LNCaP clone FGC (cell line): ENCODE data around the gene PSD4.

Source experiments
- DNase-seq: peaks from one replicate; pipeline ENCODE4 v3.0.0-alpha.2; 2011; ENCODE audit warnings: low read depth
- H3K4me3 ChIP-seq: 2 replicates; pipeline ENCODE4 v1.5.1; 2011; ENCODE audit warnings: mild to moderate bottlenecking, low read depth, low read length, control low read depth
- CTCF ChIP-seq: IDR thresholded peaks from 2 replicates; pipeline ENCODE4 v1.5.1; 2012; ENCODE audit warnings: mild to moderate bottlenecking; ENCODE audit not compliant: control insufficient read depth, insufficient read depth; ENCODE audit errors: extremely low read depth

Gene PSD4

GRCh38 chr2:113169586-113169985, 4.2 kb upstream of the PSD4 start:
- no peak for TF ChIP-seq CTCF
- DNase-seq = no peak

GRCh38 chr2:113171334-113172075, 2.3 kb upstream of the PSD4 start:
- TF ChIP-seq CTCF = no peak
- DNase-seq = no peak
- H3K4me3 ChIP-seq = no peak overlapping the region

More at GRCh38 chr2:113169586-113169985, 4.2 kb upstream of the PSD4 start:
- no peak overlapping the region for H3K4me3 ChIP-seq

GRCh38 chr2:113172721-113173541, 840 bp upstream of the PSD4 start:
- no peak overlapping the region for H3K4me3 ChIP-seq
- no peak for DNase-seq
- TF ChIP-seq CTCF = no peak

- no peak for TF ChIP-seq CTCF
- H3K4me3 ChIP-seq = no peak overlapping the region
- no peak for DNase-seq
Measured at GRCh38 chr2:113174376-113174750, 592 bp downstream of the PSD4 start.

GRCh38 chr2:113175042-113175628, 1.4 kb downstream of the PSD4 start:
- no peak overlapping the region for H3K4me3 ChIP-seq
- no peak for DNase-seq
- TF ChIP-seq CTCF = no peak

- no peak for DNase-seq
- H3K4me3 ChIP-seq = no peak overlapping the region
- TF ChIP-seq CTCF = no peak
Measured at GRCh38 chr2:113175736-113176695, 2.2 kb downstream of the PSD4 start.
